Transverse colon (tissue), 4 donors: ENCODE data around the gene AP3B1. TPM values are rescaled to one million over a fixed set of nuclear protein-coding genes. Genes with fewer than 3 reads are reported as not detected.
A peak's percentile ranks its signal among the peaks of the same experiment; 100 is the strongest.

Source experiments
- DNase-seq: peaks from one replicate; pipeline ENCODE4 v3.0.0-alpha.2; 2019
- H3K27ac ChIP-seq, 4 donors: fragments of 200-600 bp; sonication (generic); 2 replicates each; pipeline ENCODE4 v1.5.1; 2016 to 2018; ENCODE audit warnings: inconsistent platforms in 4 of 4
- H3K27me3 ChIP-seq: fragments of 200-600 bp; sonication (generic); 2 replicates; pipeline ENCODE4 v1.5.1; 2017; ENCODE audit warnings: inconsistent platforms
- H3K36me3 ChIP-seq, 4 donors: fragments of 200-600 bp; sonication (generic); 2 replicates each; pipeline ENCODE4 v1.5.1; 2017 to 2019; ENCODE audit warnings: inconsistent platforms in 4 of 4
- H3K4me1 ChIP-seq, 4 donors: fragments of 200-600 bp; sonication (generic); 2 replicates each; pipeline ENCODE4 v1.5.1; 2017 to 2020; ENCODE audit warnings: inconsistent platforms in 4 of 4
- H3K4me3 ChIP-seq, 4 donors: fragments of 200-600 bp; sonication (generic); 1 replicate in 1 of 4; 2 replicates in 3 of 4; pipeline versions ENCODE4 v1.5.1 to v1.6.1; 2017 to 2019; ENCODE audit warnings: inconsistent platforms in 4 of 4
- H3K9me3 ChIP-seq, 2 donors: fragments of 200-600 bp; sonication (generic); 2 replicates each; pipeline ENCODE4 v1.5.1; 2017 to 2019; ENCODE audit warnings: inconsistent platforms in 2 of 2
- EP300 ChIP-seq: sonication (generic); formaldehyde crosslinking; IDR thresholded peaks from one replicate; pipeline ENCODE4 v1.6.1; 2017; ENCODE audit warnings: antibody characterized with exemption, low read depth
- POLR2A ChIP-seq: fragments of 450-650 bp; IDR thresholded peaks from one replicate; pipeline ENCODE4 v1.6.1; 2016; ENCODE audit warnings: antibody characterized with exemption, mild to moderate bottlenecking, moderate library complexity
- POLR2AphosphoS5 ChIP-seq, 3 donors: sonication (generic); formaldehyde crosslinking; IDR thresholded peaks; one replicate each; pipeline ENCODE4 v1.6.1; 2016; ENCODE audit warnings: antibody characterized with exemption in 3 of 3
- WGBS, 2 donors: methylation state at CpG; one replicate each; pipeline ENCODE4 v1.1.5; 2018; ENCODE audit warnings: low coverage in 1 of 2; 5-methylcytosine and 5-hydroxymethylcytosine counted together
- in situ Hi-C, 4 donors: fragments of 200-750 bp; cut with MboI; loops; one replicate each; pipeline versions ENCODE4 v1.15.0 to v1.15.1; 2017; ENCODE audit warnings: low sequenced_read_pairs in 3 of 4, low pct_ligation_motif_present in 1 of 4, low pct_unique_long_range_greater_than_20kb in 1 of 4
- intact Hi-C: fragments of 100-400 bp; cut with DNase I; formaldehyde crosslinking; loops from one replicate; pipeline ENCODE4 v1.15.1; 2023; ENCODE audit warnings: low total_unique reads
- total RNA-seq, 4 donors: library from RNA; depleted of rRNA; stranded (reverse); fragments of >200 nt; gene quantifications; one replicate each; pipeline ENCODE4 v1.1.0, GENCODE V29; 2016
- TF ChIP-seq, protein P1 (sequence below), 5 experiments: fragments of 200-600 bp in 3 of 5; fragments of 450-650 bp in 2 of 5; sonication (generic) in 3 of 5; IDR thresholded peaks; 1 replicate in 2 of 5; 2 replicates in 3 of 5; pipeline ENCODE4 v1.5.1; 2016 to 2017; ENCODE audit warnings: antibody characterized with exemption in 5 of 5, inconsistent platforms in 3 of 5, mild to moderate bottlenecking in 2 of 5, moderate library complexity in 1 of 5

Gene AP3B1
- total RNA-seq, 4 donors from 2014 or later: 45.7 to 61.3 (median 53.4) TPM

DNA sequence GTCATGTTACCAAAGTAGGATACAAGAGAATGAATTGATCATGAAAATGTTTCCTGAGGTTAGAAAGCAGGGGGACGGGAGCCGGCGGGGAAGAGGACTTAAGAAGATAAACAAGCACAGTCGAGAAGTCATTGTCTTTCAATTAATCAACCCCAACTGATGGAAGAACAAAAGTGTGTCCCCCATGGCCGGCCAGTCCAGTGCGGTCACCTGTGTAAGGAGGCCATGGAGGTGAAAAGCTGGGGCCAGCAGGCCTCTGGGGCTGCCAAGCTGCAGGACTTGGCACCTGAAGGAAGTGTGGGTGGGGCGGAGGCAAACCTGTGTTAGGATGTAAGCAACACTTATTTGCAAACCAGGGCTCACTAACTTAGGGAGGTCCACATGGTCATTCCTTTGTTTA lies 295.1 kb downstream of the AP3B1 start:
- intact Hi-C loops: no loop called here
- peaks cover 0 to 10% (median 0%) of the 10 kb centered on the region in 4 donors for H3K36me3 ChIP-seq
- H3K4me1 ChIP-seq: peaks cover 0 to 15% (median 4%) of the 10 kb centered on the region in 4 donors
- no peak overlapping the region for H3K27ac ChIP-seq
- H3K27me3 ChIP-seq: no peaks in the 10 kb centered on the region
- DNase-seq: no peak
- no peak for TF ChIP-seq EP300
- TF ChIP-seq, protein P1, sequence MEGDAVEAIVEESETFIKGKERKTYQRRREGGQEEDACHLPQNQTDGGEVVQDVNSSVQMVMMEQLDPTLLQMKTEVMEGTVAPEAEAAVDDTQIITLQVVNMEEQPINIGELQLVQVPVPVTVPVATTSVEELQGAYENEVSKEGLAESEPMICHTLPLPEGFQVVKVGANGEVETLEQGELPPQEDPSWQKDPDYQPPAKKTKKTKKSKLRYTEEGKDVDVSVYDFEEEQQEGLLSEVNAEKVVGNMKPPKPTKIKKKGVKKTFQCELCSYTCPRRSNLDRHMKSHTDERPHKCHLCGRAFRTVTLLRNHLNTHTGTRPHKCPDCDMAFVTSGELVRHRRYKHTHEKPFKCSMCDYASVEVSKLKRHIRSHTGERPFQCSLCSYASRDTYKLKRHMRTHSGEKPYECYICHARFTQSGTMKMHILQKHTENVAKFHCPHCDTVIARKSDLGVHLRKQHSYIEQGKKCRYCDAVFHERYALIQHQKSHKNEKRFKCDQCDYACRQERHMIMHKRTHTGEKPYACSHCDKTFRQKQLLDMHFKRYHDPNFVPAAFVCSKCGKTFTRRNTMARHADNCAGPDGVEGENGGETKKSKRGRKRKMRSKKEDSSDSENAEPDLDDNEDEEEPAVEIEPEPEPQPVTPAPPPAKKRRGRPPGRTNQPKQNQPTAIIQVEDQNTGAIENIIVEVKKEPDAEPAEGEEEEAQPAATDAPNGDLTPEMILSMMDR (IDR thresholded peaks at IDR 0.05): no peak
- TF ChIP-seq POLR2AphosphoS5 (IDR thresholded peaks at IDR 0.05): no peak
- no peak for TF ChIP-seq POLR2A
- no peaks in the 10 kb centered on the region for H3K9me3 ChIP-seq
- WGBS, 2 donors: 94 to 97% methylated on average over 5 to 7 of the region's 7 CpGs
- in situ Hi-C loops: no loop called here
- H3K4me3 ChIP-seq: no peak overlapping the region

DNA sequence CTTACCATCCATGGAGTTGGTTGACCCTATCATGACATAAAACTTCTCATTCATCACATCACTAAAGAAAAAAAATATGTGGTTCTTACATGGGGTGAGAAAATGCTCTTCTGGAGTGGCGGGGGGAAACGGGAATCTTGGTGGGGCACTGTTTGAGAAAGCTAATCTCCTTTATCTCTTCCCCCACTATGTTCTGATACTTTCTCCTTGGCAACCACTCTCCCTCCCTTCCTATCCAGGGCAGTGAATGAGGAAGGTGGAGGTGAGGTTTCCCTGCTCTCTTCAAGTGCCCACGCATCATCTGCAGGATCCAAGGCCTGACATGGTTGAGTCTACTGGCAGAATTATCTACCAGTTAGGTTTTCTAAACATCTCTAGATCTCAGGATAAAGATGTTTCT lies 297.6 kb downstream of the AP3B1 start:
- Histone ChIP-seq H3K4me3 (no peak overlapping the region), H3K9me3 (no peaks in the 10 kb centered on the region), H3K27ac (no peak overlapping the region), H3K27me3 (no peaks in the 10 kb centered on the region), H3K36me3 (peaks cover 0 to 10% (median 0%) of the 10 kb centered on the region in 4 donors), H3K4me1 (peaks cover 0 to 17% (median 4%) of the 10 kb centered on the region in 4 donors)
- TF ChIP-seq POLR2AphosphoS5 (IDR thresholded peaks at IDR 0.05): no peak
- in situ Hi-C loops: no loop called here
- 93 to 99% methylated on average over 2 to 3 of the region's 3 CpGs for WGBS, 2 donors
- intact Hi-C loops: no loop called here
- DNase-seq: no peak

- no peak overlapping the region for H3K27ac ChIP-seq
- WGBS, 2 donors: 74 to 86% methylated on average over 10 to 12 of the region's 12 CpGs
- H3K27me3 ChIP-seq: no peaks in the 10 kb centered on the region
- no peaks in the 10 kb centered on the region for H3K9me3 ChIP-seq
- TF ChIP-seq POLR2AphosphoS5 (IDR thresholded peaks at IDR 0.05) (no peak), EP300 (no peak), POLR2A (no peak)
- TF ChIP-seq, protein P1 (IDR thresholded peaks at IDR 0.05): no peak
- intact Hi-C loops (no loop called here), in situ Hi-C loops (no loop called here)
- no peak for DNase-seq
- no peak overlapping the region for H3K4me3 ChIP-seq
- H3K36me3 ChIP-seq: peaks cover 0 to 10% (median 0%) of the 10 kb centered on the region in 4 donors
- H3K4me1 ChIP-seq: peaks cover 0 to 17% (median 4%) of the 10 kb centered on the region in 4 donors
These were observed 298.6 kb downstream of the AP3B1 start for GRCh38 chr5:77995793-77996409.

- TF ChIP-seq, protein P1 (IDR thresholded peaks at IDR 0.05): no peak
- TF ChIP-seq POLR2AphosphoS5 (IDR thresholded peaks at IDR 0.05): peak in 1 of 3 donors; percentile 20
- no peak overlapping the region for H3K4me3 ChIP-seq
- H3K27me3 ChIP-seq: no peaks in the 10 kb centered on the region
- intact Hi-C loops (no loop called here), in situ Hi-C loops (no loop called here)
- no peak overlapping the region for H3K27ac ChIP-seq
- DNase-seq: no peak
- WGBS, 2 donors: 12 to 40% methylated on average over 3 of the region's 3 CpGs
- H3K9me3 ChIP-seq: no peaks in the 10 kb centered on the region
- peaks cover 0 to 17% (median 4%) of the 10 kb centered on the region in 4 donors for H3K4me1 ChIP-seq
- peaks cover 0 to 10% (median 0%) of the 10 kb centered on the region in 4 donors for H3K36me3 ChIP-seq
These were observed 299.6 kb downstream of the AP3B1 start for GRCh38 chr5:77994943-77995342.
